Heart left ventricle (tissue), 16 donors: ENCODE results near the gene MAPK4. TPM values are rescaled to one million over a fixed set of nuclear protein-coding genes. Genes with fewer than 3 reads are reported as not detected.

Experiments
- ATAC-seq, 4 donors: fragments of 200-7000 bp; cut with Tn5 transposase; one replicate each; pipeline ENCODE4 v1.9.1; 2020 to 2022; ENCODE audit warnings: moderate library complexity in 4 of 4, mild to moderate bottlenecking in 3 of 4, moderate number of reproducible peaks in 1 of 4
- DNase-seq, 5 donors: peaks; one replicate each; pipeline ENCODE4 v3.0.0-alpha.2; 2020
- H3K27ac ChIP-seq, 12 donors: fragments of 200-600 bp; sonication (generic) in 4 of 12; one replicate each; pipeline versions ENCODE4 v1.5.0 to v1.8.0; 2016 to 2022; ENCODE audit warnings: mild to moderate bottlenecking in 2 of 12
- H3K27me3 ChIP-seq, 9 donors: fragments of 200-600 bp; sonication (generic) in 2 of 9; one replicate each; pipeline versions ENCODE4 v1.5.1 to v1.8.0; 2016 to 2022; ENCODE audit warnings: mild to moderate bottlenecking in 3 of 9
- H3K36me3 ChIP-seq, 9 donors: fragments of 200-600 bp; sonication (generic) in 2 of 9; one replicate each; pipeline versions ENCODE4 v1.5.0 to v1.8.0; 2018 to 2022; ENCODE audit warnings: mild to moderate bottlenecking in 2 of 9
- H3K4me1 ChIP-seq, 12 donors: fragments of 200-600 bp; sonication (generic) in 4 of 12; one replicate each; pipeline versions ENCODE4 v1.5.0 to v1.8.0; 2016 to 2022; ENCODE audit warnings: mild to moderate bottlenecking in 3 of 12
- H3K4me3 ChIP-seq, 12 donors: fragments of 200-600 bp; sonication (generic) in 4 of 12; one replicate each; pipeline versions ENCODE4 v1.5.0 to v1.8.0; 2017 to 2022; ENCODE audit warnings: mild to moderate bottlenecking in 9 of 12, moderate library complexity in 4 of 12
- H3K9me3 ChIP-seq, 12 donors: fragments of 200-600 bp; sonication (generic) in 4 of 12; one replicate each; pipeline versions ENCODE4 v1.5.0 to v1.8.0; 2016 to 2022; ENCODE audit warnings: mild to moderate bottlenecking in 1 of 12
- POLR2A ChIP-seq, 2 donors: fragments of 450-650 bp; IDR thresholded peaks; one replicate each; pipeline ENCODE4 v1.6.1; 2017; ENCODE audit warnings: antibody characterized with exemption in 2 of 2, mild to moderate bottlenecking in 2 of 2, moderate library complexity in 2 of 2
- WGBS, 4 donors: extraction: QIAGEN DNeasy Blood & Tissue Kit in 2 of 4; methylation state at CpG; one replicate each; pipeline versions ENCODE4 v1.1.5 to v1.1.7; 2013 to 2018; 5-methylcytosine and 5-hydroxymethylcytosine counted together
- intact Hi-C, 10 donors: fragments of 100-400 bp; cut with DNase I; formaldehyde crosslinking; loops; one replicate each; pipeline versions ENCODE4 v1.11.1 to v1.14.2; 2022
- polyA plus RNA-seq, 2 donors: library from polyadenylated mRNA; stranded (reverse); fragments of 200-250 nt; gene quantifications; one replicate each; pipeline ENCODE4 v1.2.3, GENCODE V29; 2013
- total RNA-seq, 9 donors: library from RNA; depleted of rRNA in 2 of 9; stranded (reverse); fragments of >200 nt in 2 of 9; fragmentation: NEBNext Ultra II Directional in 3 of 9; extraction: Animal tissue kit (Norgen Biotek cat#: 25700) in 3 of 9; gene quantifications; one replicate each; pipeline versions ENCODE4 v1.1.0 to v1.2.4, GENCODE V29; 2016 to 2023
- TF ChIP-seq, protein P1 (sequence below), 12 donors: fragments of 200-600 bp; sonication (generic) in 4 of 12; IDR thresholded peaks; one replicate each; pipeline versions ENCODE4 v1.5.0 to v1.8.0; 2018 to 2022; ENCODE audit warnings: antibody characterized with exemption in 12 of 12, mild to moderate bottlenecking in 5 of 12
- donor health status: ischemic (EF 13 %, LVEDD 7.1; RV severe dilation, severe dysfunction).
- donor health status: healthy with polysubstance abuse.
- donor health status: DM: no; HTN: yes; CAD: no.
- donor health status: DM: no; HTN: no; CAD: no.
- donor health status: ischemic (EF 25% LVEDD 6.9; RV normal size, moderate dysfunction).
- donor health status: ischemic (EF 25% LVEDD 5.7; RV mildly dilated, moderate dysfunction).
- donor health status: healthy.
- donor health status: DM: yes; HTN: yes; CAD: no.
- donor health status: ischemic (EF 35%, LVEDD 5.7; RV mildly dilated, moderate dysfunction).
- donor health status: nonischemic (EF 11% LVEDD 7.7; RV severe dilation, severe dysfunction).
- donor health status: DM: yes; HTN: yes; CAD: no.
- donor health status: PGD.
- donor health status: ischemic (EF 29% LVEDD 5.4; RV normal size, mild dysfunction).
- donor health status: nonischemic (EF 23%, LVEDD 6.1; RV moderate dilation, normal function).

MAPK4 gene
- total and polyA plus RNA-seq, 11 donors, result 8.5 to 169 (median 30.1) TPM

GRCh38 chr18:50694147-50694546 lies 134.3 kb downstream of the MAPK4 start:
- no peaks in the 10 kb centered on the region for H3K9me3 ChIP-seq
- ATAC-seq (peak in 2 of 4 donors; percentile 19 to 26), DNase-seq (no peak)
- 33 to 49% (median 42%) methylated on average over 4 of the region's 4 CpGs for WGBS, 4 donors
- H3K27ac ChIP-seq, result no peak overlapping the region
- H3K27me3 ChIP-seq, result no peaks in the 10 kb centered on the region
- intact Hi-C loops, result no loop called here
- no peaks in the 10 kb centered on the region for H3K36me3 ChIP-seq
- peaks cover 0 to 11% (median 0%) of the 10 kb centered on the region in 12 donors for H3K4me1 ChIP-seq
- no peak for TF ChIP-seq POLR2A (IDR thresholded peaks at IDR 0.05)
- TF ChIP-seq, protein P1, sequence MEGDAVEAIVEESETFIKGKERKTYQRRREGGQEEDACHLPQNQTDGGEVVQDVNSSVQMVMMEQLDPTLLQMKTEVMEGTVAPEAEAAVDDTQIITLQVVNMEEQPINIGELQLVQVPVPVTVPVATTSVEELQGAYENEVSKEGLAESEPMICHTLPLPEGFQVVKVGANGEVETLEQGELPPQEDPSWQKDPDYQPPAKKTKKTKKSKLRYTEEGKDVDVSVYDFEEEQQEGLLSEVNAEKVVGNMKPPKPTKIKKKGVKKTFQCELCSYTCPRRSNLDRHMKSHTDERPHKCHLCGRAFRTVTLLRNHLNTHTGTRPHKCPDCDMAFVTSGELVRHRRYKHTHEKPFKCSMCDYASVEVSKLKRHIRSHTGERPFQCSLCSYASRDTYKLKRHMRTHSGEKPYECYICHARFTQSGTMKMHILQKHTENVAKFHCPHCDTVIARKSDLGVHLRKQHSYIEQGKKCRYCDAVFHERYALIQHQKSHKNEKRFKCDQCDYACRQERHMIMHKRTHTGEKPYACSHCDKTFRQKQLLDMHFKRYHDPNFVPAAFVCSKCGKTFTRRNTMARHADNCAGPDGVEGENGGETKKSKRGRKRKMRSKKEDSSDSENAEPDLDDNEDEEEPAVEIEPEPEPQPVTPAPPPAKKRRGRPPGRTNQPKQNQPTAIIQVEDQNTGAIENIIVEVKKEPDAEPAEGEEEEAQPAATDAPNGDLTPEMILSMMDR (IDR thresholded peaks at IDR 0.05), result no peak
- H3K4me3 ChIP-seq, result no peak overlapping the region

- Histone ChIP-seq H3K4me1 (peaks cover 0 to 11% (median 0%) of the 10 kb centered on the region in 12 donors), H3K36me3 (no peaks in the 10 kb centered on the region), H3K9me3 (no peaks in the 10 kb centered on the region), H3K27me3 (no peaks in the 10 kb centered on the region), H3K27ac (no peak overlapping the region), H3K4me3 (no peak overlapping the region)
- peak in 2 of 5 donors; percentile 42 to 46 for DNase-seq
- WGBS, 4 donors, result 39 to 43% (median 41%) methylated on average over 10 of the region's 10 CpGs
- ATAC-seq, result peak; percentile 54 to 76 (median 62)
- intact Hi-C loops, result no loop called here
- no peak for TF ChIP-seq POLR2A (IDR thresholded peaks at IDR 0.05)
- TF ChIP-seq, protein P1 (IDR thresholded peaks at IDR 0.05), result no peak
These were observed 135.7 kb downstream of the MAPK4 start for GRCh38 chr18:50695431-50696176.

DNA sequence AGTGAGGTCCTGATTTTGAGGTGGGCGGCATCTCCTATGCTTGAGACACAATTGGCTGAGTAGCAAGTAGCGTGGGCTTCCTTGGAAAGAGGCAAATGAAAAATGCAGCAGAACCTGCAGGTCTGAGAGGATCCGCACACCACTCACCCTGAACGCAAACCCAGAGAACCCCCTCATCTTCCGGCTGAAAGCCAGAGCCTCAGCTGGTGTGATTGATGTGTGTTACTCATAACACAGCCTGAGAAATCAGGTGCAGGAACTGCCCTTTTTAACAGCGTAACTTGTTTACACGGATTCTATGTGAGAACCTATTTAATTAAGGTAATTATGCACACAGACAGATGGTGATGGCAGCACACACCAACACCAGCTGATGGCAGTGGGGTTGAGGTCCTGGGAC lies 136.5 kb downstream of the MAPK4 start:
- WGBS, 4 donors, result 60 to 77% (median 69%) methylated on average over 7 of the region's 7 CpGs
- DNase-seq (no peak), ATAC-seq (no peak)
- H3K27me3 ChIP-seq, result no peaks in the 10 kb centered on the region
- peaks cover 0 to 11% (median 0%) of the 10 kb centered on the region in 12 donors for H3K4me1 ChIP-seq
- TF ChIP-seq POLR2A (IDR thresholded peaks at IDR 0.05), result no peak
- TF ChIP-seq, protein P1 (IDR thresholded peaks at IDR 0.05), result no peak
- H3K27ac ChIP-seq, result no peak overlapping the region
- intact Hi-C loops, result no loop called here
- no peaks in the 10 kb centered on the region for H3K36me3 ChIP-seq
- no peaks in the 10 kb centered on the region for H3K9me3 ChIP-seq
- H3K4me3 ChIP-seq, result no peak overlapping the region

- TF ChIP-seq POLR2A (IDR thresholded peaks at IDR 0.05), result no peak
- TF ChIP-seq, protein P1 (IDR thresholded peaks at IDR 0.05), result no peak
- intact Hi-C loops, result no loop called here
- Histone ChIP-seq H3K4me1 (peaks cover 0 to 11% (median 0%) of the 10 kb centered on the region in 12 donors), H3K36me3 (no peaks in the 10 kb centered on the region), H3K27me3 (no peaks in the 10 kb centered on the region), H3K27ac (no peak overlapping the region), H3K4me3 (no peak overlapping the region), H3K9me3 (no peaks in the 10 kb centered on the region)
- 79 to 89% (median 83%) methylated on average over 4 of the region's 4 CpGs for WGBS, 4 donors
- ATAC-seq (no peak), DNase-seq (no peak)
These were observed 137.0 kb downstream of the MAPK4 start for GRCh38 chr18:50696929-50697328.
